ENCODE results near the gene PTPRH.

The PTPRH gene

DNA sequence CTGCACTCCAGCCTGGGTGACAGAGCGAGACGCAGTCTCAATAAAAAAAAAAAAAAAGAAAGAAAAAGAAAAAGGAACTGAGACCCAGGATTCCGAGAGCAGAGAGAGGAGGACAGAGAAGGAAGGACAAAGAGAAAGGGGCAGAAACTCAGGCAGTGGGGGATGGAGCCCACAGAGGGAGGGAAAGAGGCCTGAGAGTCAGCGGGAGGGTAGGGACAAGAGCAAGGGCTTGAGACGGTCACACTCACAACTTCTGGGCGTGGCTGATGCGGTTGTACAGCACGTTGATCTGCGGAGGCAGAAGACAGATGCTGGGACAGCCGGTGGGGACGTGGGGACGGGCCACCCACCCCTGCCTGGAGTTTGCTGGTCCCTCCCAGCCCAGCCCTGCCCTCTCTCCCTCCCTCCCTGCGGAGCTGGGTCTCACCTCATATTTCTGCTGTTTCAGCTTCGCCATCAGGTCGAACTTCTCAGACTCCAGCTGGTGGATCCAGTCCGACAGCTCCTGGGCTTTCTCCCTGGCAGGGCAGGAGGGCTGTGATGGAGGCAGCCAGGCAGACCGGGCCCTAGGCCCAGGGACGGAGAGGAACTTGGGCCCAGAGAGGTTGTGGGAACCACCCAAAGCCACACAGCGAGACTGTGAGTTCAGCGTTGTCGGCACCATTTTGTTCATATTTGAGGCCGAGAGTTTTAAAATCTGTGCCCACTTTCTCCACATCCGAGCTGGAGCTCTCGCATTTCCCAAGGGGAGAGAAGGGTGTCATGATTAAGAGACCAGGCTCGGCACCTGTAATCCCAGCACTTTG lies 75.5 kb downstream of the PTPRH start:
- Mint-ChIP-seq H3K27me3 (ENCODE audit: low read depth) (peaks cover 19% of the 10 kb centered on the region), H3K4me3 (no peak overlapping the region)

DNA sequence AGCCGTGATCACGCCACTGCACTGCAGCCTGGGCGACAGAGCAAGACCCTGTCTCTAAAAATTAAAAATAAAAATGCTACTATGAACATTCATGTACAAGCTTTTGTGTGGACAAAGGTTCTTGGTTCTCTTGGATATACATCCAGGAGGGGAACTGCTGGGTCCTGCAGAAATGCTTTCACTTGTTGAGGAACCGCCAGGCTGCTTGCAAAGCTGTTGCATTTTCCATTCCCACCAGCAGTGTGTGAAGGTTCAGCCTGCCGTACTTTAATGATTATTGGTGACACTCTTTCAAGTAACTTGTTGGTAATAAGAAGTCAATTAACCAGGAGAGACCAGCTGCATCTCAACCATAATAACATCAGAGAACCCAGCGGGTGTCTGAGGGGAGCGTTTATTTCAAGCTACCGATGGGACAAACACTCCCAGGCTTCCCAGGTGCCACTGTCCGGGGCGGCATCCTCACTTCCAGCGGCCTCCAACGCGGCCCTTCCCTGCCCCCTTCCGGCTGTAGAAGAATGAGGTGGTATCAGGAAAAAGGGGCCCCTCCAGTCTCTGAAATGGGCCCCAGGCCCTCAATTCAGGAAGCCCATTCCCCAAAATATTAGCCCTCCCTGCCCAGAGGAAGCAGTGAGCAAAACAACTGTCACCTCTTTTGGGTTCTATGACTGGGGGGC lies 76.7 kb downstream of the PTPRH start:
- Mint-ChIP-seq H3K36me3 (ENCODE audit: low read depth) (no peaks in the 10 kb centered on the region), H3K4me3 (no peak overlapping the region), H3K4me1 (ENCODE audit: low read depth) (no peaks in the 10 kb centered on the region), H3K27me3 (ENCODE audit: low read depth) (peaks cover 20% of the 10 kb centered on the region), H3K27ac (no peak overlapping the region), H3K9me3 (no peaks in the 10 kb centered on the region)

More for the DNA sequence above, 75.5 kb downstream of the PTPRH start:
- no peaks in the 10 kb centered on the region for H3K36me3 Mint-ChIP-seq (ENCODE audit: low read depth)
- H3K4me1 Mint-ChIP-seq (ENCODE audit: low read depth), result no peaks in the 10 kb centered on the region
- no peak overlapping the region for H3K27ac Mint-ChIP-seq
- no peaks in the 10 kb centered on the region for H3K9me3 Mint-ChIP-seq

DNA sequence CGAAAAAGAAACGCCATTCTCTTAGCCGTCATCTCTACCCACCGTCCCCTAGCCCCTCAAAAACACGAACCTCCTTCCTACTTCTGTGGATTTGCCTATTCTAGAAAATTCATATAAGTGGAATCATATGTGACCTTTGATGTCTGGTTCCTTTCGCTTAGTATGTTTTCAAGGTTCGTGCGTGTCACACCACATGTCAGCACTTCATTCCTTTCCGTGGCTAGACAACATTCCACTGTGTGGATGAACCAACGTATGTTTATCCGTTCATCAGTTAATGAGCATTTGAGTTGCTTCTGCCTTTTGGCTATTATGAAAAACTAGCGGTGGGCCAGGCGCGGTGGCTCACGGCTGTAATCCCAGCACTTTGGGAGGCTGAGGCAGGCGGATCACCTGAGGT lies 77.9 kb downstream of the PTPRH start:
- peaks cover 29% of the 10 kb centered on the region for H3K27me3 Mint-ChIP-seq (ENCODE audit: low read depth)
- no peak overlapping the region for H3K27ac Mint-ChIP-seq
- H3K4me3 Mint-ChIP-seq, result no peak overlapping the region
- H3K4me1 Mint-ChIP-seq (ENCODE audit: low read depth), result no peaks in the 10 kb centered on the region
- H3K9me3 Mint-ChIP-seq, result no peaks in the 10 kb centered on the region
- no peaks in the 10 kb centered on the region for H3K36me3 Mint-ChIP-seq (ENCODE audit: low read depth)
